Neural cell (in vitro differentiated cells): Measurements from ENCODE around the gene DAPK2. TPM values are rescaled to one million over a fixed set of nuclear protein-coding genes. Genes with fewer than 3 reads are reported as not detected.

Experiments used
- H2AFZ ChIP-seq: fragments of 200-600, 300-800 bp; sonication (generic), shearing (Covaris generic); 2 replicates; pipeline ENCODE4 v1.6.0; 2014; ENCODE audit warnings: low read depth, mild to moderate bottlenecking, antibody characterized with exemption, low read length, moderate library complexity
- H3F3A ChIP-seq: fragments of 200-600 bp; shearing (Covaris generic); 2 replicates; pipeline ENCODE4 v1.6.1; 2016; ENCODE audit warnings: mild to moderate bottlenecking, moderate library complexity, mixed read lengths, antibody characterized with exemption, low read length; ENCODE audit not compliant: insufficient read depth, poor library complexity, severe bottlenecking
- H3K27ac ChIP-seq: fragments of 200-600, 300-800 bp; sonication (generic), shearing (Covaris generic); 2 replicates; pipeline ENCODE4 v1.5.1; 2014; ENCODE audit warnings: mild to moderate bottlenecking, low read length, moderate library complexity
- H3K27me3 ChIP-seq: fragments of 300-800, 200-600 bp; sonication (generic), shearing (Covaris generic); 2 replicates; pipeline ENCODE4 v1.6.0; 2014; ENCODE audit warnings: mild to moderate bottlenecking, low read depth, low read length, moderate library complexity; ENCODE audit not compliant: insufficient read depth
- H3K36me3 ChIP-seq: fragments of 300-800, 200-600 bp; sonication (generic), shearing (Covaris generic); 2 replicates; pipeline ENCODE4 v1.5.1; 2014; ENCODE audit warnings: mild to moderate bottlenecking, antibody characterized with exemption, low read length, moderate library complexity; ENCODE audit not compliant: insufficient read depth
- H3K4me2 ChIP-seq: fragments of 300-800, 200-600 bp; sonication (generic), shearing (Covaris generic); 2 replicates; pipeline ENCODE4 v1.6.0; 2014; ENCODE audit warnings: mild to moderate bottlenecking, low read length
- H3K4me3 ChIP-seq: fragments of 300-800, 200-600 bp; sonication (generic), shearing (Covaris generic); 2 replicates; pipeline ENCODE4 v1.5.1; 2014; ENCODE audit warnings: mild to moderate bottlenecking, low read length, moderate library complexity
- H3K79me2 ChIP-seq: fragments of 200-600 bp; shearing (Covaris generic); replicated peaks from 2 replicates; pipeline ENCODE4 v1.6.0; 2014; ENCODE audit warnings: mild to moderate bottlenecking, low read length, moderate library complexity; ENCODE audit not compliant: insufficient read depth
- H3K9ac ChIP-seq: fragments of 300-800, 200-600 bp; sonication (generic), shearing (Covaris generic); 2 replicates; pipeline ENCODE4 v1.6.1; 2016; ENCODE audit warnings: mild to moderate bottlenecking, low read length, mixed read lengths
- H3K9me2 ChIP-seq: fragments of 200-600 bp; shearing (Covaris generic); 2 replicates; pipeline ENCODE4 v1.6.1; 2016; ENCODE audit warnings: mild to moderate bottlenecking, low read length, mixed read lengths; ENCODE audit not compliant: insufficient read depth
- H3K9me3 ChIP-seq: fragments of 200-600, 300-800 bp; sonication (generic), shearing (Covaris generic); 2 replicates; pipeline ENCODE4 v1.6.1; 2016; ENCODE audit warnings: mild to moderate bottlenecking, mixed run types, low read length, moderate library complexity, mixed read lengths
- H4K20me1 ChIP-seq: fragments of 200-600 bp; shearing (Covaris generic); 2 replicates; pipeline ENCODE4 v1.6.1; 2016; ENCODE audit warnings: mild to moderate bottlenecking, mixed run types; ENCODE audit not compliant: insufficient read depth
- CTCF ChIP-seq: fragments of 450-650 bp; IDR thresholded peaks from 2 replicates; pipeline ENCODE4 v1.5.1; 2014; ENCODE audit warnings: antibody characterized with exemption, mild to moderate bottlenecking, moderate library complexity; ENCODE audit not compliant: poor library complexity, severe bottlenecking
- EP300 ChIP-seq: fragments of 450-650 bp; conservative IDR thresholded peaks from 2 replicates; pipeline ENCODE4 v1.6.1; 2014; ENCODE audit warnings: antibody characterized with exemption, mild to moderate bottlenecking, moderate library complexity; ENCODE audit not compliant: poor library complexity, severe bottlenecking
- EZH2 ChIP-seq: fragments of 200-600, 300-800 bp; shearing (Covaris generic), sonication (generic); IDR thresholded peaks from 2 replicates; pipeline ENCODE4 v1.6.1; 2014; ENCODE audit warnings: antibody characterized with exemption, low read length, borderline replicate concordance, mild to moderate bottlenecking; ENCODE audit not compliant: insufficient read depth, poor library complexity, severe bottlenecking
- MXI1 ChIP-seq: fragments of 450-650 bp; conservative IDR thresholded peaks from 2 replicates; pipeline ENCODE4 v1.6.1; 2014; ENCODE audit warnings: antibody characterized with exemption, mild to moderate bottlenecking; ENCODE audit not compliant: poor library complexity, severe bottlenecking
- POLR2AphosphoS5 ChIP-seq: IDR thresholded peaks from 2 replicates; pipeline ENCODE4 v1.6.1; 2012
- RAD21 ChIP-seq: fragments of 450-650 bp; conservative IDR thresholded peaks from 2 replicates; pipeline ENCODE4 v1.6.1; 2014; ENCODE audit warnings: antibody characterized with exemption, mild to moderate bottlenecking, moderate library complexity
- REST ChIP-seq: IDR thresholded peaks from 2 replicates; pipeline ENCODE4 v1.6.1; 2012; ENCODE audit warnings: borderline replicate concordance
- SMC3 ChIP-seq: fragments of 450-650 bp; conservative IDR thresholded peaks from 2 replicates; pipeline ENCODE4 v1.6.1; 2014; ENCODE audit warnings: antibody characterized with exemption, mild to moderate bottlenecking, moderate library complexity; ENCODE audit not compliant: poor library complexity
- TAF1 ChIP-seq: IDR thresholded peaks from 2 replicates; pipeline ENCODE4 v1.6.1; 2012; ENCODE audit warnings: low read depth
- polyA plus RNA-seq: library from polyadenylated mRNA; depleted of rRNA; stranded (reverse); fragments of >200 nt; gene quantifications from 2 replicates; pipeline ENCODE4 v1.2.3, GENCODE V29; 2014

Gene DAPK2
- polyA plus RNA-seq, 1 donor from 2014 or later, result 0.78 TPM

- no peaks in the 10 kb centered on the region for H4K20me1 ChIP-seq
- no peaks in the 10 kb centered on the region for H3K9me3 ChIP-seq
- H3F3A ChIP-seq, result no peaks in the 10 kb centered on the region
- no peaks in the 10 kb centered on the region for H3K79me2 ChIP-seq
- H3K9ac ChIP-seq, result no peak overlapping the region
- no peak overlapping the region for H2AFZ ChIP-seq
- H3K36me3 ChIP-seq, result no peaks in the 10 kb centered on the region
- H3K4me2 ChIP-seq, result no peak overlapping the region
- H3K4me3 ChIP-seq, result no peak overlapping the region
- H3K27me3 ChIP-seq, result no peaks in the 10 kb centered on the region
- H3K9me2 ChIP-seq, result no peaks in the 10 kb centered on the region
- no peak overlapping the region for H3K27ac ChIP-seq
- TF ChIP-seq TAF1 (no peak), CTCF (no peak), EZH2 (no peak), MXI1 (no peak), REST (no peak), SMC3 (no peak), EP300 (no peak), POLR2AphosphoS5 (no peak), RAD21 (no peak)
Measured at GRCh38 chr15:63939531-63940130, 106.7 kb downstream of the DAPK2 start.

- Histone ChIP-seq H3K36me3 (no peaks in the 10 kb centered on the region), H3K27me3 (no peaks in the 10 kb centered on the region), H4K20me1 (no peaks in the 10 kb centered on the region), H3K9ac (no peak overlapping the region), H2AFZ (no peak overlapping the region), H3K27ac (no peak overlapping the region), H3K9me3 (no peaks in the 10 kb centered on the region), H3K4me2 (no peak overlapping the region), H3K9me2 (no peaks in the 10 kb centered on the region), H3F3A (no peaks in the 10 kb centered on the region), H3K79me2 (no peaks in the 10 kb centered on the region), H3K4me3 (no peak overlapping the region)
- no peak for TF ChIP-seq RAD21
- no peak for TF ChIP-seq EZH2
- no peak for TF ChIP-seq EP300
- TF ChIP-seq POLR2AphosphoS5, result no peak
- no peak for TF ChIP-seq TAF1
- no peak for TF ChIP-seq CTCF
Measured at GRCh38 chr15:63938486-63939061, 107.7 kb downstream of the DAPK2 start.
